Esophagus squamous epithelium (tissue), 5 donors: ENCODE results near the gene SDK2. TPM values are rescaled to one million over a fixed set of nuclear protein-coding genes. Genes with fewer than 3 reads are reported as not detected.

ENCODE experiments used
- DNase-seq: peaks from one replicate; lab custom pipeline; 2025; lab: John Stamatoyannopoulos, UW
- H3K27ac ChIP-seq, 4 donors: fragments of 200-600 bp; sonication (generic); one replicate each; pipeline ENCODE4 v1.5.1; 2016 to 2019; ENCODE audit warnings: mild to moderate bottlenecking in 1 of 4
- H3K27me3 ChIP-seq, 4 donors: fragments of 200-600 bp; sonication (generic); 1 replicate in 3 of 4; 2 replicates in 1 of 4; pipeline versions ENCODE4 v1.5.1 to v1.6.0; 2017 to 2021; ENCODE audit warnings: antibody characterized with exemption in 1 of 4
- H3K36me3 ChIP-seq, 3 donors: fragments of 200-600 bp; sonication (generic); one replicate each; pipeline ENCODE4 v1.5.1; 2016 to 2019
- H3K4me1 ChIP-seq, 3 donors: fragments of 200-600 bp; sonication (generic); one replicate each; pipeline ENCODE4 v1.5.1; 2017 to 2019
- H3K4me3 ChIP-seq, 4 donors: fragments of 200-600 bp; sonication (generic); 1 replicate in 3 of 4; 2 replicates in 1 of 4; pipeline ENCODE4 v1.5.1; 2016 to 2019; ENCODE audit warnings: mild to moderate bottlenecking in 2 of 4, moderate library complexity in 1 of 4
- H3K9me3 ChIP-seq, 3 donors: fragments of 200-600 bp; sonication (generic); one replicate each; pipeline ENCODE4 v1.5.1; 2016 to 2019
- CTCF ChIP-seq, 6 experiments: fragments of 450-650 bp in 4 of 6; fragments of 200-600 bp in 2 of 6; sonication (generic) in 2 of 6; IDR thresholded peaks; one replicate each; pipeline ENCODE4 v1.5.1; 2016 to 2019; ENCODE audit warnings: antibody characterized with exemption in 6 of 6, mild to moderate bottlenecking in 4 of 6, moderate library complexity in 4 of 6
- POLR2A ChIP-seq, 4 donors: fragments of 450-650 bp; IDR thresholded peaks; one replicate each; pipeline ENCODE4 v1.6.1; 2017; ENCODE audit warnings: antibody characterized with exemption in 4 of 4, mild to moderate bottlenecking in 4 of 4, moderate library complexity in 3 of 4
- WGBS, 2 donors: methylation state at CpG; one replicate each; pipeline ENCODE4 v1.1.5; 2018; 5-methylcytosine and 5-hydroxymethylcytosine counted together
- intact Hi-C: fragments of 100-400 bp; cut with DNase I; formaldehyde crosslinking; loops from one replicate; pipeline ENCODE4 v1.15.0; 2022
- total RNA-seq, 4 donors: library from RNA; depleted of rRNA; stranded (reverse); fragments of >200 nt; gene quantifications; one replicate each; pipeline ENCODE4 v1.1.0, GENCODE V29; 2016
- donor health status: DM: yes; HTN: yes; CAD: no.

Gene SDK2
- total RNA-seq, 4 donors from 2014 or later, result 1.7 to 5.5 (median 2.4) TPM

GRCh38 chr17:73432624-73433190 lies 211.5 kb downstream of the SDK2 start:
- no peak for DNase-seq
- H3K9me3 ChIP-seq, result no peaks in the 10 kb centered on the region
- H3K27me3 ChIP-seq, result peaks cover 0 to 5% (median 0%) of the 10 kb centered on the region in 4 donors
- TF ChIP-seq CTCF (IDR thresholded peaks at IDR 0.05), result no peak
- no peak for TF ChIP-seq POLR2A (IDR thresholded peaks at IDR 0.05)
- H3K4me3 ChIP-seq, result no peak overlapping the region
- H3K36me3 ChIP-seq, result no peaks in the 10 kb centered on the region
- H3K4me1 ChIP-seq, result peaks cover 0 to 11% (median 0%) of the 10 kb centered on the region in 3 donors
- 66 to 87% methylated on average over 4 to 9 of the region's 9 CpGs for WGBS, 2 donors
- intact Hi-C loops, result loop anchor here (5.0 to 10.0 kb wide), 2 partner anchors 285 to 742 kb away; no protein-coding TSS in a partner anchor
- H3K27ac ChIP-seq, result no peak overlapping the region

DNA sequence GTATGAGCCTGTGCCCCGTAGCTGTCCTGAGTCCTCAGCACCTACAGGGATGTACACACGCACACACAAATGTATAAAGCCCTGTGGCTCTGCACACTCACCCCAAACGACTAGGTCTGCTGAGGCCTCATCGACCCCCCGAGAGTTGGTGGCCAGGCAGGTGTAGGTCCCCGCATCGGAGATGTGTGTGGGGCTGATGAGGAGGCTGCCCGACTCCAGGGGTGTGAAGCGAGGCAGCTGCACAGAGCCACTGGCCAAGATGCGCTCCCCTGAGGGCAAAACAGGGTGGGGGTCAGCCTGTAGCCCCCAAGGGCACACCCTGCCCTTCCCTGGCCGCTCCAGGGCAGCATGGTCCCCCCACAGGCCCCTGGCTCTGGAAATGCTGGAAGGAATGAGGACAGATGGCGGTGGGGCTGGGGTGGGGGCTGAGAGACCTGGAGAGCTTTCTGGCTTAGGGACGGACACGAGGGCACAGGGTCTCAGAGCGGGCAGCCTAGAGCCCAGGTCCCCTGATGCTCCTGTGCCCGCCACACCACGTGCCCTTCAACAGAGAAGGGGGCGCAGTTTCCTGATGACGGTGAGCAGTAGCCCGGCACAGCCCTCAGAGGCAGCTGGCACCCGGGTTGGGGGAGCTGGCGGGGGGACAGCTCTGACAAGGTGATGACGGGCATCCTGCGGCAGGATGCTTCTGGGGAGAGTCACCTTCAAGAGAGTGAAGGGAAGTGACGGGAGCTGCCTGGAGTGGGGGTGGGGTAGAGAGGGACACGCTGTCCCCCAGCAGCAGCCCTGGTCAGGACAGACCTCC lies 212.6 kb downstream of the SDK2 start:
- intact Hi-C loops, result loop anchor here (5.0 to 10.0 kb wide), 2 partner anchors 286 to 743 kb away; no protein-coding TSS in a partner anchor
- no peaks in the 10 kb centered on the region for H3K9me3 ChIP-seq
- no peak for TF ChIP-seq POLR2A (IDR thresholded peaks at IDR 0.05)
- no peak for TF ChIP-seq CTCF (IDR thresholded peaks at IDR 0.05)
- 81 to 82% methylated on average over 10 to 12 of the region's 26 CpGs for WGBS, 2 donors
- peaks cover 0 to 11% (median 0%) of the 10 kb centered on the region in 3 donors for H3K4me1 ChIP-seq
- H3K36me3 ChIP-seq, result no peaks in the 10 kb centered on the region
- H3K27ac ChIP-seq, result no peak overlapping the region
- peaks cover 0 to 5% (median 0%) of the 10 kb centered on the region in 4 donors for H3K27me3 ChIP-seq
- H3K4me3 ChIP-seq, result no peak overlapping the region
- no peak for DNase-seq

DNA sequence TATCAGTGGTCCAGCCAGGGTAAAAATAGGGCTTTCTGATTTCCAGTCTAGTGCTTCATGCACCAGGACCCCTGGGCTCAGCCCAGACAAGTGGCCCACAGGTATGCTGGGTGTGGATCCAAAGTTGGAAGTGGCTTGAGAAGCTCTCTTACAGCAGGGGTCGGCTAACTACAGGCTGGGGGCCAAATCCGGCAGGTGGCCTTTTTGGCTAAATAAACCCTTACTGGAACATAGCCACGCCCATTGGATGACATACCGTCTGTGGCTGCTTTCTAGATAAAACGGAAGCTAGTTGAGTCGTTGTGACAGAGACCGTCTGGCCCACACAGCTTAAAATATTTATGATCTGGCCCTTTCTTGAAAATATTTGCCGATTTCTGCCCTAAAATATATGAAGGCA lies 213.4 kb downstream of the SDK2 start:
- no peak for DNase-seq
- Histone ChIP-seq H3K4me3 (no peak overlapping the region), H3K36me3 (no peaks in the 10 kb centered on the region), H3K9me3 (no peaks in the 10 kb centered on the region), H3K27me3 (peaks cover 0 to 5% (median 0%) of the 10 kb centered on the region in 4 donors), H3K4me1 (peaks cover 0 to 11% (median 0%) of the 10 kb centered on the region in 3 donors), H3K27ac (no peak overlapping the region)
- WGBS, 2 donors, result 27 to 31% methylated on average over 8 of the region's 8 CpGs
- intact Hi-C loops, result loop anchor here (5.0 to 10.0 kb wide), 2 partner anchors 286 to 744 kb away; no protein-coding TSS in a partner anchor
- TF ChIP-seq POLR2A (IDR thresholded peaks at IDR 0.05), result no peak
- TF ChIP-seq CTCF (IDR thresholded peaks at IDR 0.05), result no peak

DNA sequence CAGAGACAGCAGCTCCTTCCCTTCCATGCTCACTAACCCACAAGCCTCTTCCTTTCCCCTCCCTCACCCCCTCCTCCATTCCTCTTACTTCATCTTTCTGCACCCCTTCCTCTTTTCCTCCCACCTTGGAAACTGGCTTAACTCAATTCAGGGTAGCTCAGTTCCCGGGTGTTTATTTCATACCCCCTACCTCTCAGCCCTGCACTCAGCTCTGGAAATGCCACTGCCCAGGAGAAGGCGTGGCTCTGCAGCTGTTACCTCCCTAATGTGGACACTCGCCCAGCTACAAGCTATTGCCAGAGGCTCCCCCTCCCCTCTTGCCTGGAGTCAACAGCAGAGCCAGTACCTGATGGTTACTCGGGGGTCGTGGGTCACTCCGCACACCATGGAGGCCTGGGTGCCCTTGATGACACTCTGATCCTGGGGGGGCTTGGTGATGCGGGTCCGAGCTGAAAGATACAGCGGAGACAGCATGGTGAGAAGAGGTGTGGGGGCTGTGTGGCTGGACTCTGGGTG lies 214.0 kb downstream of the SDK2 start:
- TF ChIP-seq CTCF (IDR thresholded peaks at IDR 0.05), result no peak
- TF ChIP-seq POLR2A (IDR thresholded peaks at IDR 0.05), result no peak
- intact Hi-C loops, result loop anchor here (5.0 to 10.0 kb wide), 2 partner anchors 287 to 745 kb away; no protein-coding TSS in a partner anchor
- Histone ChIP-seq H3K27me3 (peaks cover 0 to 5% (median 0%) of the 10 kb centered on the region in 4 donors), H3K27ac (no peak overlapping the region), H3K4me1 (peaks cover 0 to 11% (median 0%) of the 10 kb centered on the region in 3 donors), H3K36me3 (no peaks in the 10 kb centered on the region), H3K4me3 (no peak overlapping the region), H3K9me3 (no peaks in the 10 kb centered on the region)
- no peak for DNase-seq
- WGBS, 2 donors, result 73 to 91% methylated on average over 8 of the region's 9 CpGs
